Fibroblast of the conjunctiva (primary cell): Measurements from ENCODE around the gene LSAMP.

ENCODE experiments used
- DNase-seq: peaks from one replicate; pipeline ENCODE4 v3.0.0-alpha.2; 2010; ENCODE audit warnings: low read depth

LSAMP gene

GRCh38 chr3:116429479-116430269, 15.6 kb downstream of the LSAMP start:
- no peak for DNase-seq

DNA sequence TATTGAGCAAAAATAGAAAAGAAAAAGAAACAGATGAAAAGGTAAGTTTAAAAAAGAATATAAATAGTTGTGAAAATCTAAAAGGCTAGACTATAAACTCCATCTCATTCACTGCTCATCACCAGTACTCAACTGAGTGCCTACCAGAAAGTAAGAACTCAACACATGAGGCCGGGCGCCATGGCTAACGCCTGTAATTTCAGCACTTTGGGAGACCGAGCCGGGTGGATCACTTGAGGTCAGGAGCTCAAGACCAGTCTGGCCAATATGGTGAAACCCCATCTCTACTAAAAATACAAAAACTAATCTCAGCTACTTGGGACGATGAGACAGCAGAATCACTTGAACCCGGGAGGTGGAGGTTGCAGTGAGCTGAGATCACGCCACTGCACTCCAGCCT, 19.3 kb downstream of the LSAMP start:
- DNase-seq, result no peak

DNA sequence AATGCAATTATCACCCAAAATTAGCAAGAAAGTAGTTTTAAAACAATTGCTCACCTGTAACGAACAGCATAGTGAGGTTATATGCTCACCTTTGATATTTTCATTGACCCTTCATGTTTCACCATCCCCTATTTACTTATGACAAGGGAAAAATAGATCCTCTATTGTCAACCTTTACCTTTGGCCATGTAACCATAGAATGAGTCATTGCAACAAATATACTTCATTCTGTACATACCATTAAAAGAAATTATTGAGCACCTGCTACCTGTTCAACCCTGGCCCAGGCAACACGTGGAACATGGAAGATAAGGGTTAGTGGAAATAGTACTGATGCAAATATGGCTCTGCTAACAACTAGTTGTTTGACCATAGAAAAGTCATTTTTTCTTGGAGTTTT, 20.2 kb downstream of the LSAMP start:
- no peak for DNase-seq

DNA sequence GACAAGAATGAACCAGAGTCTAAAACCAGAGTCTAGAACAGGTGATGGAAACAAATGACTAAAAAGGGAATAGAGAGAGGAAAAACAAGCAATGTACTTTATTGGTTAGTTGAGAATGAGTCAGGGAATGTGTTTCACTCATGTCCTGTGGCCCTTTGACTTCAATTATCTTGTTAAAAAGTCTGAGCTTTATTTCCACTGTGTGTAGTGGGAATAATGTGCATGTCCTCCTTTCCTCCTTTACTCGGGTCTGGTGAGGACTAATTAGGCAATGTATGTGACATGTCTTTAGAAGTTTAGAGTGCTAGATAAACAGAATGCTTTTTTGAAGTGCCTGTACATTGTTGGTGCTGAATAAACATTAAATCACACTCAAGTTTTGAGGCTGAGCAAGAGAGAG, 21.3 kb downstream of the LSAMP start:
- no peak for DNase-seq

- DNase-seq, result no peak
Measured at GRCh38 chr3:116423374-116423773, 21.9 kb downstream of the LSAMP start.

- no peak for DNase-seq
Measured at GRCh38 chr3:116417151-116417550, 28.1 kb downstream of the LSAMP start.

- DNase-seq, result no peak
Measured at GRCh38 chr3:116413319-116413718, 32.0 kb downstream of the LSAMP start.

DNA sequence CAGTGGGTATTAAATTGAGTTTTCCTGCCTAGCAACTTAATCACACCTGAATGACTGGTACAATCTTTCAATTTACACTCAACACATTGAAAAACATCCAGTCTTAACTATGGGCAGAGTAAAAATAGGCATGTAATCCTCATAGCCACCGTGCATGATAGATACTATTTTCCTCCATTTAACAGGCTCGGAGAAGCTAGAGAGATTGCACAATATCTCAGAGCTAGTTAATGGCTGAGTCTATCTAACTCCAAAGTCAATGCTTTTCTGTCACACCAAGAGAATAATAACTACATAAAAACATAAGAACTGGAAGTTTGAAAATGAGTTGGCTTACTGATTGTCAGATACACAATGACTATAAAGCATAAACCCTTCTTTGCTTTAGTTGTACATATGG, 36.8 kb downstream of the LSAMP start:
- no peak for DNase-seq

DNA sequence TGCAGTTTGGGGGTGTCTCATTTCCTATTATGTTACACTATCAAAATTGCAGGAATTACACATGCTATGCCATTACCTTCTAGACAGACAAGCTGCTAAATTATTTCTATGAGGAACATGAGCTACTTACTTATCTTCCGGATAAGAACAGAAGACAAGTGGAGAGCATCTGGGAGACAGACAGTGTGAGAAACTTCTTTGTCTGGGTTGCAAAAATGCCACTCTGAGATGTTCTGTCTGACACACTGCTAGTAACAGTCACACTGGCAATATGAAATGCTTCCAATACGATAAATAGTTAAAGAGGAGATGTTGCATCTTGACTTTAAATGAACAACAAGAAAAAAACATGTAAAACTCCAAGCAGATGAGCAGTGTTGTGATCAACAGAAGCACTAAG, 40.1 kb downstream of the LSAMP start:
- no peak for DNase-seq

DNA sequence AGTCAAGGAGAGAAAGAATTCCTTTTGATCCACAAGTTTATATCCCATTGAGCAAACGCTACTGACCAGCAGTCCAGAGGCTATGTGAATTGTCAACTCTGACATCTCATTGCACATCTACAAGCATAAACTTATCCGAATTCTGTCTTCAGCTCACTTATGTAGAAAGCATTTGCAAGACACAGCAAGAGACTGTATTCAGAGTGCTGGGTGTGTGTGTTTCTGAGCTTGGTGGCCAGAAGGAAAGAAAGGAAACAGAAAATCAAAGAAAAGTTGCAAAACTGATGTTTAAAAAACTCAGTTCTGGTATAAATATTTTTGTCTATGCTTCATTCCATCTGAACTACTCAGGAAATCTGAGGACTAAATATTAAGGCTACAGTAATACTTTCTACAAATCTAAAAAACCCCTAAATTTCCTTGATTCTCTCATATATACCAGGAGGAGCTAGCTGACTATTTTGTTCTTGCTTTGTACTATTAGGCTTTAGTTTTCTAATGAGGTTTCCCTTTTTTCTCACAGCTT, 45.5 kb downstream of the LSAMP start:
- no peak for DNase-seq

GRCh38 chr3:116394365-116394764, 50.9 kb downstream of the LSAMP start:
- no peak for DNase-seq

DNA sequence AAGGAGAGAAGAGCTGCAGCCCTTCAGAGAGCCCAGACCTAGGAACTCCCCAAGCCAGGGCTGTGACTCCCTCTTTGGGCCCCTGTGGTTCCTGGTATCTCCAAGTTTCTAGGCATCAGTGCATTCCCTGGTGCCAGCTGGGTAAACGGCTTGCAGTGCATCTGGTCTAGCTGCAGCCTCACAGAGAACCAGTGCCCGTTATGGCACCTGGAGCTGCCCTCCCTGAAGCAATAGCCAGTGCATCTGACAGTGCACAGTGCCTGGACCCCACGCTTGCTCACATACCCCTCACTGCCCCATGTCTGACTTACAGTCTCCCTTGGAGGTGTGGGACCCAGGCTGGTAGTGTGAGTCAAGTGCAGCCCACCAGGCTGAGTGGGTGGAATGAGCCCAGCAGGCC, 52.1 kb downstream of the LSAMP start:
- DNase-seq, result no peak

DNA sequence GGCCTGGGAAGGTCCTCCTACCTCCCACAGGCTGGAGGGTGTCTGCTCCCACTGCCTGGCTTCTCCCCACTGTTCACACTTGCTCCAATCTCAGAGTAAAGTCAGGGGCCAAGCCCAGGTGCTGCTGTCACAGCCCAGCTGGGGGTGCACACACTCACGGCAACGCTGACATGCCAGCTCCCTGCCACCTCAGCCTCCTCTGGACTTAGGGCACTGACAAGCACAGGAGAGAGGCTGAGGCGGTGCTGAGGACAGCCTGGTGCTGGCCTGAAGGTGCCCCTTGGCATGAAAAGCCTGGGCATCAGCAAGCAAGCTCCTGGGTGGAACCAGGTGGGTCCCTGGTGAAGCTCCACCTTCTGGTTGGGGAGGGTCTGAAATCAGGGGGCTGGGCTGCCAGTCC, 53.0 kb downstream of the LSAMP start:
- no peak for DNase-seq

DNA sequence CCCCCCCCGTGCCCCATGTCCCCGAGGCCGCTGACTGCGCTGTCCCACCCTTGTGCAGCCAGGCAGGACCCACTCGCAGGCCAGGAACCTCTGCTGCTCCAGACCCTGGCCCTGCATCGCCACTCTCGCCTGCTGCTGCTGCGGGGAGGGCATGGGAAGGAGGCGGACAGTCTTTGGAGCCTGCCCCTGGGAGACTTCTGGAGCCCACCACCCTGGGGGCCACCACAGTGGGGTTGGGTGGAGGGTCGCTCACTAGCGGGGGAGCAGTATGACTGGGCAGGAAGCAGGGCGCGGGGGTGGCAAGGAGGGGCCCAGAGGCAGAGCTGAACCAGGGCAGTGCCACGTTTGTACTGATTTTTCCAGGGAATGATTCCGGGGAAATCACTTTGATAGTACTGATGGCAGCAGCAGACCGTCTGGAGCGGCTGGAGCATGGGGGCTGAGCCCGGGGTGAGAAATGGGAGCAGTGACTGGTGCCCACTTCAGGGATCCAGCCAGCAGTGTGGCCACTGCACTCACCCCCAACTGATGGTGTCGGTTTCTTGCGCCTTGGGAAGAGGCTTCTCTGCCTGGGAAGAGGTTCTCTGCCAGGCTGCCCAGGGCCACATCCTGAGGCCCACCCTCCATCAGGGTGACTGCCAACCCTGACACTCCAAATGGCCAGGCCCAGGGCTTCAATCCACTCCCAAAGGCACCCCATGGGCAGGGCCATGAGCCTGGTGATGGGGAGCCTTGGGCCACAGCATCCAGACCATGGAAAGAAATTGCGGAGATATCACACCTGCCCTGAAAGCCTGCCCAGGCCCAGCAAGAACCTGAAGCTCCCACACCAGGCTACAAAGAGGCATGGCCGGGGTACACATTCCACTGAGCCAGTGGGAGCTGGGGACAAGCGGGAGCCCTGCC, 53.7 kb downstream of the LSAMP start:
- DNase-seq, result no peak

DNA sequence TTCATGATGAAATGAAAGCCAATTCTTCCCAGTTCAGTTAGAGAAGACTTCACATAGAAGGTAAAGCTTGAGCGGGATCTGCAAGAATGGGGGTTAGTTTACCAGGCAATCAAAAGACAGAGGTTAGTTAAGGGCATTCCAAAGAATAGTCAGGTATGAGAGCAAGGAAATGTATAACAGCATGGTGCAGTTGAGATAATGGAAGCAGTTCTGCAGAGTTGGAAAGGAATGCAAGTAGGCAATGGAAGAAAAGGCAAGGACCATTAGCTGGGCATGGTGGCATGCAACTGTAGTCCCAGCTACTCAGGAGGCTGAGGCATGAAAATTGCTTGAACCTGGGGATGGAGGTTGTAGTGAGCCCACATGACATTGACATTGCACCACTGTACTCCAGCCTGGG, 55.0 kb downstream of the LSAMP start:
- no peak for DNase-seq

- no peak for DNase-seq
Measured at GRCh38 chr3:116388867-116389385, 56.4 kb downstream of the LSAMP start.

DNA sequence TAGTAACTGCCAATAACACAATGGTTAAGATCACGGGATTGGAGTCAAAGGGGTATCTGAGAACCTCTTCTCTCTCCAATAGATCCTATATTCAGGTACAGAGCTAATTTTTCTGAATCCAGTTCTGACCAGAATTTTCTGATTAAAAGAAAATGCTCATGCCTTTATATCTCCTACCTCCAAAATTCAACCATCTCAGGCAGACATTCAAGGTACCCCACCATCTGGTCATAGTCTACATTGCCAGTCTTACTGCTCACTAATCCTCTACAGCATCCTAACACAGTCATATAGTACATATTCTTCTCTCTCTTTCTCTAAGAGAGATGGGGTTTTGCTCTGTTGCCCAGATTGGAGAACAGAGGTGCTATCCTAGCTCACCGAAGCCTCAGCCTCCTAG, 59.1 kb downstream of the LSAMP start:
- DNase-seq, result no peak

- no peak for DNase-seq
Measured at GRCh38 chr3:116384717-116385116, 60.6 kb downstream of the LSAMP start.

DNA sequence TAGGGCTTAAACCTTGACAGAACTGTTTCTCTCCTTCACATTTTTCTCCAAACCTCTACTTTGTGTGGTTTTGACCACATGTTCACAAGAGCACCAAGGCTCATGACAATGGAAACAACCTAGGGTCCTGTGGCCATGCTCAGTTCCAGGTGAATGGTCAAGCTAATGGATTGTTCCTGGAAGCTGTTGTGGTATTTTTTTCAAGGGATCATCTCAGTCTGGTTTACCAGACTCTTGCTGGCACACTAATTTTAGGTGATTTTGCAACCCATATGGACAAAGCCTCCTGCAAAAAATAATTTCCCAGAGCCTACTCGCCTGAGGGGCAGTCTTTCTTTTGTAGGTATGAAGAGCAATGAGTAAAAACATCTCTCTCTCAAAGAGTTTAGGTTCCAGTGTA, 67.2 kb downstream of the LSAMP start:
- DNase-seq, result no peak

- DNase-seq, result no peak
Measured at GRCh38 chr3:116374901-116375300, 70.4 kb downstream of the LSAMP start.

GRCh38 chr3:116367761-116368395, 77.4 kb downstream of the LSAMP start:
- no peak for DNase-seq

DNA sequence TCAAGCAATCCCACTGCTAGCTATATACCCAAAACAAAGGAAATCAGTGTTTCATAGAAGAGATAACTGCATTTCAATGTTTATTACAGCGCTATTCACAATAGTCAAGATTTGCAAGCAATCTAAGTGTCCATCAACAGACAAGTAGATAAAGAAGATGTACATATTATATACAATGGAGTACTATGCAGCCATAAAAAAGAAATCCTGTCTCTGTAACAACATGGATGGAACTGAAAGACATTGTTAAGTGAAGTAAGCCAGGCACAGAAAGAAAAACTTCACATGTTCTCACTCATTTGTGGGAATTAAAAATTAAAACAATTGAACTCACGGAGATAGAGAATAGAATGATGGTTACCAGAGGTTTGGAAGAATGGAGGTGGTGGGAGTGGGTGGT, 89.2 kb downstream of the LSAMP start:
- no peak for DNase-seq
